K562 (cell line): ENCODE data around the gene ZFYVE21. TPM values are rescaled to one million over a fixed set of nuclear protein-coding genes. Genes with fewer than 3 reads are reported as not detected.

Experiments used
- ATAC-seq: fragments of 200-7000 bp; cut with Tn5 transposase; 3 replicates; pipeline ENCODE4 v1.9.1; 2020; ENCODE audit warnings: moderate library complexity
- BruUV-seq: library from RNA; stranded (reverse); fragments of 400-500 nt; replicated peaks from 2 replicates; lab custom pipeline; 2021; lab: Mats Ljungman, UMichigan
- CTCF ChIA-PET: fragments of 300-600 bp; formaldehyde crosslinking; extraction: SDS; loops from one replicate; lab custom pipeline; 2021; ENCODE audit warnings: low intra/inter-chr PET ratio; lab: Yijun Ruan, JAX
- POLR2A ChIA-PET: fragments of 300-600, 350-650 bp; sonication (Branson Sonifier 250); formaldehyde crosslinking; extraction: SDS; loops from one replicate; lab custom pipeline; 2021; ENCODE audit warnings: antibody characterized with exemption, inconsistent platforms; lab: Yijun Ruan, JAX
- DNase-seq, 4 experiments: peaks; one replicate each; pipeline versions ENCODE4 v3.0.0 to v3.0.0-alpha.2; 2011 to 2018; ENCODE audit warnings: low spot score in 3 of 4, mixed read lengths in 3 of 4; ENCODE audit errors: extremely low read depth in 1 of 4
- FAIRE-seq: peaks from 2 replicates; lab custom pipeline; 2011; peaks lifted over from hg19 to GRCh38; lab: Jason Lieb, UNC
- H2AFZ ChIP-seq: 2 replicates; pipeline ENCODE4 v1.6.0; 2011; ENCODE audit warnings: low read depth, low read length, control low read depth, inconsistent platforms
- H3K27ac ChIP-seq: fragments of 200-600 bp; 3 replicates; pipeline ENCODE4 v1.8.0; 2011; ENCODE audit warnings: low read depth, mild to moderate bottlenecking, control low read depth, inconsistent platforms, low read length, moderate library complexity, mixed read lengths; ENCODE audit errors: extremely low read depth
- H3K27me3 ChIP-seq, 2 experiments: fragments of 300-600 bp in 1 of 2; 2 replicates in 1 of 2; 3 replicates in 1 of 2; pipeline versions ENCODE4 v1.6.0 to v1.8.0; 2011; ENCODE audit warnings: inconsistent platforms in 2 of 2, low read length in 2 of 2, mild to moderate bottlenecking in 1 of 2, mixed read lengths in 1 of 2, moderate library complexity in 1 of 2; ENCODE audit not compliant: control insufficient read depth in 2 of 2, insufficient read depth in 2 of 2
- H3K36me3 ChIP-seq: fragments of 300-600 bp; 3 replicates; pipeline ENCODE4 v1.8.0; 2011; ENCODE audit warnings: mild to moderate bottlenecking, low read length, inconsistent platforms; ENCODE audit not compliant: control insufficient read depth, insufficient read depth
- H3K4me1 ChIP-seq, 2 experiments: fragments of 200-600 bp in 1 of 2; replicated peaks in 1 of 2; 2 replicates in 1 of 2; 3 replicates in 1 of 2; pipeline versions ENCODE4 v1.5.1 to v1.8.0; 2011; ENCODE audit warnings: inconsistent platforms in 2 of 2, low read length in 2 of 2, mild to moderate bottlenecking in 1 of 2, mixed read lengths in 1 of 2, moderate library complexity in 1 of 2; ENCODE audit not compliant: control insufficient read depth in 2 of 2, insufficient read depth in 2 of 2
- H3K4me2 ChIP-seq: 2 replicates; pipeline ENCODE4 v1.6.1; 2011; ENCODE audit warnings: low read length, control low read depth, inconsistent platforms, mixed read lengths; ENCODE audit not compliant: insufficient read depth
- H3K4me3 ChIP-seq: fragments of 200-600 bp; sonication (generic), shearing (Covaris generic); 2 replicates; pipeline ENCODE4 v1.5.1; 2016; ENCODE audit warnings: control low read depth, inconsistent platforms
- H3K79me2 ChIP-seq: fragments of 200-600 bp; 3 replicates; pipeline ENCODE4 v1.8.0; 2011; ENCODE audit warnings: low read length, inconsistent platforms; ENCODE audit not compliant: control insufficient read depth, insufficient read depth
- H3K9ac ChIP-seq, 2 experiments: 2 replicates each; pipeline versions ENCODE4 v1.6.0 to v1.6.1; 2011; ENCODE audit warnings: low read depth in 2 of 2, low read length in 2 of 2, control low read depth in 1 of 2, inconsistent platforms in 1 of 2, mild to moderate bottlenecking in 1 of 2, mixed read lengths in 1 of 2; ENCODE audit not compliant: insufficient read depth in 1 of 2
- H3K9me1 ChIP-seq: one replicate; pipeline ENCODE4 v1.6.0; 2011; ENCODE audit warnings: inconsistent platforms, mild to moderate bottlenecking, low read length, moderate library complexity; ENCODE audit not compliant: control insufficient read depth, insufficient read depth
- H3K9me3 ChIP-seq: replicated peaks from 2 replicates; pipeline ENCODE4 v1.5.1; 2011; ENCODE audit warnings: low read depth, low read length, inconsistent platforms; ENCODE audit not compliant: control insufficient read depth, insufficient read depth
- H4K20me1 ChIP-seq: replicated peaks from 2 replicates; pipeline ENCODE4 v1.6.1; 2011; ENCODE audit warnings: low read length, inconsistent platforms, mixed read lengths; ENCODE audit not compliant: control insufficient read depth, insufficient read depth
- C11orf30 ChIP-seq: fragments of 450-650 bp; IDR thresholded peaks from 2 replicates; pipeline ENCODE4 v1.6.1; 2016; ENCODE audit warnings: low read depth, mild to moderate bottlenecking
- CBX5 ChIP-seq: IDR thresholded peaks from 2 replicates; pipeline ENCODE4 v1.6.1; 2014; ENCODE audit warnings: low read depth, borderline replicate concordance
- ELK3 ChIP-seq: fragments of 450-650 bp; formaldehyde crosslinking; IDR thresholded peaks from 2 replicates; pipeline ENCODE4 v1.4.0; 2020; ENCODE audit warnings: mild to moderate bottlenecking
- EP300 ChIP-seq: IDR thresholded peaks from 2 replicates; pipeline ENCODE4 v1.6.1; 2012; ENCODE audit warnings: low read length, improper control_type of control experiment
- FOXJ3 ChIP-seq: sonication (generic); formaldehyde crosslinking; IDR thresholded peaks from 2 replicates; pipeline ENCODE4 v1.4.0; 2020; ENCODE audit warnings: mild to moderate bottlenecking, missing genetic modification reagents
- HNRNPK ChIP-seq: fragments of 200-400 bp; formaldehyde crosslinking; IDR thresholded peaks from one replicate; pipeline ENCODE4 v1.6.1; 2018; ENCODE audit warnings: mild to moderate bottlenecking, low read depth, low read length; ENCODE audit not compliant: poor library complexity, severe bottlenecking
- HSF4 ChIP-seq: fragments of 250-450 bp; sonication (Bioruptor Pico); IDR thresholded peaks from 2 replicates; pipeline ENCODE4 v2.1.2; 2022; ENCODE audit warnings: mild to moderate bottlenecking, moderate library complexity, borderline replicate concordance
- ILF3 ChIP-seq: fragments of 450-650 bp; IDR thresholded peaks from 2 replicates; pipeline ENCODE4 v1.6.1; 2018; ENCODE audit warnings: antibody characterized with exemption, mild to moderate bottlenecking, moderate library complexity, borderline replicate concordance
- POLR2H ChIP-seq: IDR thresholded peaks from 2 replicates; pipeline ENCODE4 v1.6.1; 2016; ENCODE audit warnings: missing genetic modification characterization, low read depth, mild to moderate bottlenecking, control low read depth, missing compliant biosample characterization, moderate library complexity
- SMAD3 ChIP-seq: fragments of 450-650 bp; formaldehyde crosslinking; conservative IDR thresholded peaks from 2 replicates; pipeline ENCODE4 v1.4.0; 2020; ENCODE audit warnings: mild to moderate bottlenecking
- SMARCA5 ChIP-seq: fragments of 450-650 bp; IDR thresholded peaks from 2 replicates; pipeline ENCODE4 v1.6.1; 2016
- SRSF1 ChIP-seq: fragments of 200-400 bp; formaldehyde crosslinking; IDR thresholded peaks from 2 replicates; pipeline ENCODE4 v1.6.1; 2017; ENCODE audit warnings: mild to moderate bottlenecking, low read depth, low read length, moderate library complexity
- TGIF2 ChIP-seq: sonication (generic); formaldehyde crosslinking; IDR thresholded peaks from 2 replicates; pipeline ENCODE4 v1.8.1; 2022; ENCODE audit warnings: mild to moderate bottlenecking, missing genetic modification reagents, moderate library complexity
- ZNF239 ChIP-seq: fragments of 250-450 bp; sonication (Bioruptor Pico); IDR thresholded peaks from 2 replicates; pipeline ENCODE4 v1.4.0; 2020; ENCODE audit warnings: mild to moderate bottlenecking
- ZNF766 ChIP-seq: fragments of 200-800 bp; sonication (Bioruptor generic); conservative IDR thresholded peaks from 2 replicates; pipeline ENCODE4 v1.6.1; 2016; ENCODE audit warnings: missing genetic modification characterization, missing compliant biosample characterization
- ZNF830 ChIP-seq: fragments of 250-450 bp; sonication (Bioruptor Pico); IDR thresholded peaks from 2 replicates; pipeline ENCODE4 v1.5.0; 2021; ENCODE audit warnings: mild to moderate bottlenecking
- WGBS: fragments of 100-300 bp; shearing (Covaris generic); methylation state at CpG from one replicate; pipeline ENCODE4 v1.1.6; 2016; ENCODE audit warnings: low coverage, mixed read lengths; ENCODE audit not compliant: insufficient coverage; ENCODE audit errors: missing lambda C conversion rate; 5-methylcytosine and 5-hydroxymethylcytosine counted together
- in situ Hi-C: fragments of 300-500 bp; cut with MboI; formaldehyde crosslinking; loops from 4 replicates; pipeline ENCODE4 v1.15.0; 2018; ENCODE audit warnings: inconsistent platforms, mixed read lengths
- intact Hi-C: fragments of 100-400 bp; cut with micrococcal nuclease; formaldehyde crosslinking; loops from 2 replicates; pipeline ENCODE4 v1.14.2; 2022
- polyA plus RNA-seq, 8 experiments: library from polyadenylated mRNA; depleted of rRNA in 4 of 8; stranded (reverse) in 5 of 8; unstranded in 3 of 8; fragments of >200 nt; fragmentation: Nextera tagmentation in 2 of 8; fragmentation: Illumina TruSeq in 1 of 8; extraction: Ambion mirVana in 2 of 8; extraction: Trizol in 1 of 8; gene quantifications; 2 replicates each; pipeline versions ENCODE4 v1.2.1 to v1.2.3, GENCODE V29; 2011 to 2014; ENCODE audit warnings: inconsistent platforms in 1 of 8, missing spikeins in 1 of 8
- total RNA-seq, 7 experiments: library from RNA; depleted of rRNA in 6 of 7; stranded (reverse); fragments of >200 nt in 6 of 7; fragmentation: Illumina TruSeq in 2 of 7; extraction: Trizol in 2 of 7; gene quantifications; 2 replicates each; pipeline versions ENCODE4 v1.2.1 to v1.2.3, GENCODE V29; 2011 to 2021; ENCODE audit warnings: low replicate concordance in 1 of 7
- TF ChIP-seq, protein P1 (sequence below): fragments of 250-450 bp; sonication (Bioruptor Pico); IDR thresholded peaks from 2 replicates; pipeline ENCODE4 v1.4.0; 2020; ENCODE audit warnings: borderline replicate concordance
- TF ChIP-seq, protein P2 (sequence below): sonication (generic); IDR thresholded peaks from 2 replicates; pipeline ENCODE4 v1.6.1; 2016

ZFYVE21 gene
- total and polyA plus RNA-seq, 9 of the 15 experiments (the other 6 are each of a cell fraction or from before 2014, with no cell fraction given), result 0.90 to 23.1 (median 15.6) TPM

DNA sequence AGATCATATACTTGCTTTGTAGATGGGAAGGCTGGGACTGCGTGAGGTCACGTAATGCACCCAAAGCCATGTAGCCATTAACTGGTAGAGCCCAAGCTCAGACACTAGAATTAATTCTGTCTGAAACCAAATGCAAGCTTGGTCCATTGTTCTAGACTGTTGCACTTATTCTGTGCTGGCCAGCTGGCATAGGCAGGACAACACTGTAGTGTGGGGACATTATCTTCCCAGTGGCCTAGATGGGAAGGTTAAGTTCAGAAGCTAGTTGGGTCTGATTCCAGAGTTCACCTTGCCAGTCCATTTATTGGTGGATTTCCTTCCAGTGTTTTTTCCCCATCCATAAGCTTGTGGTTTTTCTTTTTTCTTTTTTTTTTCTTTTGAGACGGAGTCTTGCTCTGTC, 47.5 kb upstream of the ZFYVE21 start:
- ATAC-seq (no peak), DNase-seq (no peak), FAIRE-seq (no peak)
- ChIA-PET POLR2A (interaction anchor here (0.5 to 0.6 kb wide), 2 partner anchors 10 to 48 kb away, joined by 3 to 4 read pairs; partner anchors contain the start of gene ZFYVE21), CTCF (no interaction called here)
- no peaks in the 10 kb centered on the region for H3K27me3 ChIP-seq
- 100% methylated on average over 2 of the region's 3 CpGs for WGBS
- intact Hi-C loops, result no loop called here
- no peaks in the 10 kb centered on the region for H3K79me2 ChIP-seq
- H3K36me3 ChIP-seq, result peaks cover 69% of the 10 kb centered on the region; the same call in 2 of the 3 replicates
- in situ Hi-C loops, result no loop called here
- H3K27ac ChIP-seq, result no peak overlapping the region
- TF ChIP-seq CBX5, result no peak
- TF ChIP-seq, protein P1, sequence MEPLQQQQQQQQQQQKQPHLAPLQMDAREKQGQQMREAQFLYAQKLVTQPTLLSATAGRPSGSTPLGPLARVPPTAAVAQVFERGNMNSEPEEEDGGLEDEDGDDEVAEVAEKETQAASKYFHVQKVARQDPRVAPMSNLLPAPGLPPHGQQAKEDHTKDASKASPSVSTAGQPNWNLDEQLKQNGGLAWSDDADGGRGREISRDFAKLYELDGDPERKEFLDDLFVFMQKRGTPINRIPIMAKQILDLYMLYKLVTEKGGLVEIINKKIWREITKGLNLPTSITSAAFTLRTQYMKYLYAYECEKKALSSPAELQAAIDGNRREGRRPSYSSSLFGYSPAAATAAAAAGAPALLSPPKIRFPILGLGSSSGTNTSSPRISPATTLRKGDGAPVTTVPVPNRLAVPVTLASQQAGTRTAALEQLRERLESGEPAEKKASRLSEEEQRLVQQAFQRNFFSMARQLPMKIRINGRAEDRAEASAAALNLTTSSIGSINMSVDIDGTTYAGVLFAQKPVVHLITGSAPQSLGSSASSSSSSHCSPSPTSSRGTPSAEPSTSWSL (CRISPR knock-in tag), result no peak
- no peak for TF ChIP-seq SMARCA5
- no peak for TF ChIP-seq SMAD3 (CRISPR knock-in tag)
- no peak for TF ChIP-seq POLR2H (tag)
- TF ChIP-seq FOXJ3 (CRISPR knock-in tag), result no peak
- no peak for TF ChIP-seq SRSF1
- no peak for TF ChIP-seq ELK3 (CRISPR knock-in tag)
- no peak for TF ChIP-seq ZNF830
- no peak for TF ChIP-seq C11orf30
- TF ChIP-seq EP300, result no peak
- no peak for TF ChIP-seq HSF4 (CRISPR knock-in tag)
- TF ChIP-seq, protein P2, sequence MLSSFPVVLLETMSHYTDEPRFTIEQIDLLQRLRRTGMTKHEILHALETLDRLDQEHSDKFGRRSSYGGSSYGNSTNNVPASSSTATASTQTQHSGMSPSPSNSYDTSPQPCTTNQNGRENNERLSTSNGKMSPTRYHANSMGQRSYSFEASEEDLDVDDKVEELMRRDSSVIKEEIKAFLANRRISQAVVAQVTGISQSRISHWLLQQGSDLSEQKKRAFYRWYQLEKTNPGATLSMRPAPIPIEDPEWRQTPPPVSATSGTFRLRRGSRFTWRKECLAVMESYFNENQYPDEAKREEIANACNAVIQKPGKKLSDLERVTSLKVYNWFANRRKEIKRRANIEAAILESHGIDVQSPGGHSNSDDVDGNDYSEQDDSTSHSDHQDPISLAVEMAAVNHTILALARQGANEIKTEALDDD, result no peak
- TF ChIP-seq HNRNPK, result no peak
- TF ChIP-seq ILF3, result no peak
- TF ChIP-seq ZNF766 (CRISPR knock-in tag), result no peak
- TF ChIP-seq TGIF2 (CRISPR knock-in tag), result no peak
- no peak for TF ChIP-seq ZNF239 (CRISPR knock-in tag)
- no peaks in the 10 kb centered on the region for H3K4me1 ChIP-seq
- no peak overlapping the region for H3K4me3 ChIP-seq
- no peaks in the 10 kb centered on the region for H4K20me1 ChIP-seq
- H3K9me3 ChIP-seq, result no peaks in the 10 kb centered on the region
- no TSS peak for BruUV-seq
- no peak overlapping the region for H3K4me2 ChIP-seq
- no peak overlapping the region for H2AFZ ChIP-seq
- H3K9me1 ChIP-seq, result no peaks in the 10 kb centered on the region
- no peak overlapping the region for H3K9ac ChIP-seq
